KG1 (cell line): ENCODE data around the gene ZNF469.
"Not testable (repeated sequence)": the region's sequence is repeated elsewhere in the genome, so short reads cannot be mapped to it uniquely, and the experiment has no call there.

ENCODE experiments used
- DNase-seq: peaks from one replicate; lab custom pipeline; 2025; lab: John Stamatoyannopoulos, UW

ZNF469 gene

GRCh38 chr16:88393571-88393970, 10.8 kb downstream of the ZNF469 start:
- DNase-seq: no peak

- no peak for DNase-seq
These were observed 11.7 kb downstream of the ZNF469 start for GRCh38 chr16:88394426-88394825.

- DNase-seq: no peak
These were observed 13.2 kb downstream of the ZNF469 start for GRCh38 chr16:88395669-88396584.

GRCh38 chr16:88398170-88398873, 15.6 kb downstream of the ZNF469 start:
- no peak for DNase-seq

- DNase-seq: no peak
These were observed 16.1 kb downstream of the ZNF469 start for GRCh38 chr16:88398874-88399178.

GRCh38 chr16:88400186-88400585, 17.4 kb downstream of the ZNF469 start:
- no peak for DNase-seq

- DNase-seq: no peak
These were observed 19.0 kb downstream of the ZNF469 start for GRCh38 chr16:88401604-88402246.

GRCh38 chr16:88402551-88403240, 19.9 kb downstream of the ZNF469 start:
- no peak for DNase-seq

GRCh38 chr16:88403794-88404581, 21.2 kb downstream of the ZNF469 start:
- DNase-seq: no peak

- DNase-seq: no peak
These were observed 22.0 kb downstream of the ZNF469 start for GRCh38 chr16:88404769-88405168.

GRCh38 chr16:88405216-88406060, 22.7 kb downstream of the ZNF469 start:
- DNase-seq: no peak

GRCh38 chr16:88406096-88407041, 23.6 kb downstream of the ZNF469 start:
- DNase-seq: no peak

GRCh38 chr16:88407042-88407420, 24.3 kb downstream of the ZNF469 start:
- no peak for DNase-seq

GRCh38 chr16:88407807-88408206, 25.0 kb downstream of the ZNF469 start:
- no peak for DNase-seq

- no peak for DNase-seq
These were observed 25.9 kb downstream of the ZNF469 start for GRCh38 chr16:88408561-88409142.

- DNase-seq: no peak
These were observed 26.7 kb downstream of the ZNF469 start for GRCh38 chr16:88409296-88410065.

- not testable (repeated sequence) for DNase-seq
These were observed 27.7 kb downstream of the ZNF469 start for GRCh38 chr16:88410297-88410968.
